ENCODE results near the gene MACROD2.

DNA sequence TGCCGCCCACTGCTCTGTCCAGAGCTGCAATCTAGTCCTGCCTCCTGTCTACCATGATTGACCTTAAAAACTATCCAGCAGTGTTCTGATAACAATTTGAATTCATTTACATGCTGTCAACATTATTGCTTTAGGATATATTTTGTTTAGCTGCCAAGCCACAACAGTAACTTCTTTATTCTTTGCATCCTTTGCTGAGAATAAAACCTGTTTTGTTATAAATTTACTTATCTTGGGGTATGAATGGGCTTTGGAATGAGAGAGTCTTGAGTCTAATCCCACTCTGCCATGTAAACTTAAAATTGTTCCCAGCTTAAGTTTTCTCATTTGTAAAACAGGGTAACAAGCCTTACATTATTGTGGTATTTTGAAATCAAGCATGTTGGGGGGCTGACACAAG lies 225.7 kb downstream of the MACROD2 start:
- TF ChIP-seq, protein P1, sequence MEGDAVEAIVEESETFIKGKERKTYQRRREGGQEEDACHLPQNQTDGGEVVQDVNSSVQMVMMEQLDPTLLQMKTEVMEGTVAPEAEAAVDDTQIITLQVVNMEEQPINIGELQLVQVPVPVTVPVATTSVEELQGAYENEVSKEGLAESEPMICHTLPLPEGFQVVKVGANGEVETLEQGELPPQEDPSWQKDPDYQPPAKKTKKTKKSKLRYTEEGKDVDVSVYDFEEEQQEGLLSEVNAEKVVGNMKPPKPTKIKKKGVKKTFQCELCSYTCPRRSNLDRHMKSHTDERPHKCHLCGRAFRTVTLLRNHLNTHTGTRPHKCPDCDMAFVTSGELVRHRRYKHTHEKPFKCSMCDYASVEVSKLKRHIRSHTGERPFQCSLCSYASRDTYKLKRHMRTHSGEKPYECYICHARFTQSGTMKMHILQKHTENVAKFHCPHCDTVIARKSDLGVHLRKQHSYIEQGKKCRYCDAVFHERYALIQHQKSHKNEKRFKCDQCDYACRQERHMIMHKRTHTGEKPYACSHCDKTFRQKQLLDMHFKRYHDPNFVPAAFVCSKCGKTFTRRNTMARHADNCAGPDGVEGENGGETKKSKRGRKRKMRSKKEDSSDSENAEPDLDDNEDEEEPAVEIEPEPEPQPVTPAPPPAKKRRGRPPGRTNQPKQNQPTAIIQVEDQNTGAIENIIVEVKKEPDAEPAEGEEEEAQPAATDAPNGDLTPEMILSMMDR (IDR thresholded peaks at IDR 0.05) = no peak
- TF ChIP-seq POLR2A (IDR thresholded peaks at IDR 0.05) = no peak

All from uterus (tissue), 2 donors.